Pulmonary artery endothelial cell (primary cell): ENCODE measurements around the gene SH2B2. TPM values are rescaled to one million over a fixed set of nuclear protein-coding genes. Genes with fewer than 3 reads are reported as not detected.
"Not testable (repeated sequence)": the region's sequence is repeated elsewhere in the genome, so short reads cannot be mapped to it uniquely, and the experiment has no call there.

ENCODE experiments used
- DNase-seq: peaks from one replicate; pipeline ENCODE4 v3.0.0-alpha.2; 2011; ENCODE audit warnings: low read depth, low spot score
- total RNA-seq: library from RNA; depleted of rRNA; stranded (reverse); fragments of >200 nt; gene quantifications from 2 replicates; pipeline ENCODE4 v1.2.3, GENCODE V29; 2014

The SH2B2 gene
- total RNA-seq, 1 donor from 2014 or later, result 0.86 TPM

GRCh38 chr7:102330666-102331460, 44.2 kb downstream of the SH2B2 start:
- DNase-seq, result not testable (repeated sequence)

- DNase-seq, result not testable (repeated sequence)
Measured at GRCh38 chr7:102335574-102335973, 48.9 kb downstream of the SH2B2 start.

- not testable (repeated sequence) for DNase-seq
Measured at GRCh38 chr7:102337002-102337401, 50.3 kb downstream of the SH2B2 start.

GRCh38 chr7:102337420-102337819, 50.8 kb downstream of the SH2B2 start:
- not testable (repeated sequence) for DNase-seq

GRCh38 chr7:102340599-102341368, 54.1 kb downstream of the SH2B2 start:
- not testable (repeated sequence) for DNase-seq

- DNase-seq, result not testable (repeated sequence)
Measured at GRCh38 chr7:102346983-102347382, 60.3 kb downstream of the SH2B2 start.

GRCh38 chr7:102356344-102356743, 69.7 kb downstream of the SH2B2 start, which contains the start of gene SPDYE6:
TSS of gene SPDYE6 (minus strand) at chr7:102356444. CDS start at chr7:102356023, 421 bp downstream.
- not testable (repeated sequence) for DNase-seq

GRCh38 chr7:102363549-102364393, 77.1 kb downstream of the SH2B2 start:
- DNase-seq, result peak; percentile 94

GRCh38 chr7:102364394-102364886, 77.8 kb downstream of the SH2B2 start:
- DNase-seq, result not testable (repeated sequence)

- DNase-seq, result not testable (repeated sequence)
Measured at GRCh38 chr7:102365390-102365789, 78.7 kb downstream of the SH2B2 start.

- not testable (repeated sequence) for DNase-seq
Measured at GRCh38 chr7:102370038-102370437, 83.4 kb downstream of the SH2B2 start.

Other genes starting within 250 kb of the SH2B2 start
- gene SPDYE6, start 69.6 kb downstream of the SH2B2 start, total RNA-seq, result not detected in 2 replicates
- gene PRKRIP1, start 109.5 kb downstream of the SH2B2 start, total RNA-seq, result 13.8 and 14.3 TPM in 2 replicates
- gene ORAI2, start 146.7 kb downstream of the SH2B2 start, total RNA-seq, result 84.0 and 102 TPM in 2 replicates
- gene ALKBH4, start 178.0 kb downstream of the SH2B2 start, total RNA-seq, result 11.5 and 13.4 TPM in 2 replicates
- 27.1 and 35.7 TPM in 2 replicates for gene LRWD1, start 178.1 kb downstream of the SH2B2 start, total RNA-seq
- gene POLR2J, start 192.1 kb downstream of the SH2B2 start, total RNA-seq, result 38.6 and 42.0 TPM in 2 replicates
- gene RASA4B, start 230.9 kb downstream of the SH2B2 start, total RNA-seq, result 1.5 and 2.2 TPM in 2 replicates